Endothelial cell of umbilical vein (primary cell): ENCODE results near the gene EFCC1.

Experiments used
- CTCF ChIP-seq, 2 donors: IDR thresholded peaks; 1 replicate in 1 of 2; 2 replicates in 1 of 2; pipeline ENCODE4 v1.5.1; 2011; ENCODE audit warnings: low read length in 2 of 2, mild to moderate bottlenecking in 2 of 2, moderate library complexity in 2 of 2, control low read depth in 1 of 2, inconsistent platforms in 1 of 2, low read depth in 1 of 2; ENCODE audit not compliant: insufficient read depth in 1 of 2; ENCODE audit errors: extremely low read depth in 1 of 2
- EZH2 ChIP-seq: IDR thresholded peaks from 2 replicates; pipeline ENCODE4 v1.6.1; 2012; ENCODE audit warnings: borderline replicate concordance, low read depth, mild to moderate bottlenecking, moderate library complexity, low read length, inconsistent platforms; ENCODE audit not compliant: severe bottlenecking
- FOS ChIP-seq: IDR thresholded peaks from 2 replicates; pipeline ENCODE4 v1.6.1; 2011; ENCODE audit warnings: mild to moderate bottlenecking, low read length, moderate library complexity, borderline replicate concordance; ENCODE audit not compliant: insufficient read depth
- JUN ChIP-seq: IDR thresholded peaks from 2 replicates; pipeline ENCODE4 v1.6.1; 2011; ENCODE audit warnings: borderline replicate concordance, low read depth; ENCODE audit not compliant: insufficient read length, insufficient read depth
- MYC ChIP-seq: IDR thresholded peaks from one replicate; pipeline ENCODE4 v1.6.1; 2011; ENCODE audit warnings: mild to moderate bottlenecking, low read depth, low read length
- POLR2A ChIP-seq: IDR thresholded peaks from 2 replicates; pipeline ENCODE4 v1.6.1; 2012; ENCODE audit warnings: low read depth, mild to moderate bottlenecking, control low read depth, low read length
- POLR2AphosphoS5 ChIP-seq: IDR thresholded peaks from 2 replicates; pipeline ENCODE4 v1.6.1; 2012; ENCODE audit warnings: low read depth, mild to moderate bottlenecking, control low read depth, low read length, moderate library complexity; ENCODE audit not compliant: insufficient read depth
- TF ChIP-seq, protein P1 (sequence below): IDR thresholded peaks from 2 replicates; pipeline ENCODE4 v1.6.1; 2011; ENCODE audit not compliant: insufficient read depth, insufficient read length

DNA sequence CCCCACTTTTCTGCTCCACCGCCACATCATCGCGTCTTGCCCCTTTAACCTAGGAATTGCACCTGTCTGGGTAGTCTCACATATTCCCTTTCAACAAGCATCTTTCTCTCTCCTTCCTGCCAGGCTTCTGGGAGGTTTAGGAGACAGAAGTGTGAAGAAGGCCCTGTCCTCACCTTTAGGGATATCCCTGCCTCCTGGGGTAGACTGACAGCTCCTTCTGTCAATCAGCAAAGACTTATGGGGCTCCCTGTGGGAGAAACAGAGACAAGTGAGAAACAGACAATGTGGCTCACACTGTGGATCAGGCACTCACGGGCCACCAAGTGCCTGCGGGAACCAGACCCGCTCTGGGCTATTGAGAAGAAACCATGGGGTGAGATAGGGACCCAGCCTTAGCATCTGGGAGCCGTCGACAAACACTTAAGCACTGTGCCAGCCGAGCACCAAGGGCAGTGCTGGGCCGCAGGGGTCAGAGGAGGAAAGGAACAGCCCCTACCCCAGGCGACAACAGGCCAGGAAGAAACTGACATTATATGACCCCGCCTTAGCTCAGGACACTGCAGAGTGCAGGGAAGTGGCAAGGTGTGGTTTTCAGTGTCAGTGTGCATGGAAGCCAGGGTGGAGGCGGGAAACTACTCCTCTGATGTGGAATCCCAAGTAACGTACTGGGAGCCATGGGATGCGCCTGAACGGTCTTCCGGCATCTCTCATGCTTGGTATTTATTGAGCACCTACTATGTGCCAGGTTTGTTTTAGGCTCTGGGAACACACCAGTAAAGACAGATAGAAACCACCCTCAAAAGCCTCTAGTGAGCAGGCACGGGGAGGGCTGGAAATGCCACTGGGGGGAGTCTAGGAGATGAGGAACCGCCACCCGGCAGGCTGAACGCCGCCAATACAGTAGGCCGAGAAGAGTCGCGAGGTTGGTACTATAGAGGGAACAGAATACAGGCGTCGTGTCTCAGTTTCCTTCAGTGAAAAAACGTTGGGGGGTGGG, 1.8 kb downstream of the EFCC1 start:
- TF ChIP-seq CTCF (IDR thresholded peaks at IDR 0.05; ENCODE audit: extremely low read depth in 1 of 2, insufficient read depth in 1 of 2, low read depth in 1 of 2, low read length in 2 of 2) = no peak
- no peak for TF ChIP-seq POLR2AphosphoS5
- TF ChIP-seq MYC = no peak
- TF ChIP-seq POLR2A = no peak
- TF ChIP-seq FOS = no peak
- TF ChIP-seq EZH2 = no peak
- TF ChIP-seq JUN = no peak
- TF ChIP-seq, protein P1, sequence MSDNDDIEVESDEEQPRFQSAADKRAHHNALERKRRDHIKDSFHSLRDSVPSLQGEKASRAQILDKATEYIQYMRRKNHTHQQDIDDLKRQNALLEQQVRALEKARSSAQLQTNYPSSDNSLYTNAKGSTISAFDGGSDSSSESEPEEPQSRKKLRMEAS = no peak
